Measurements from ENCODE around the gene PSMG2.
A peak's percentile ranks its signal among the peaks of the same experiment; 100 is the strongest.

The PSMG2 gene, protein sequence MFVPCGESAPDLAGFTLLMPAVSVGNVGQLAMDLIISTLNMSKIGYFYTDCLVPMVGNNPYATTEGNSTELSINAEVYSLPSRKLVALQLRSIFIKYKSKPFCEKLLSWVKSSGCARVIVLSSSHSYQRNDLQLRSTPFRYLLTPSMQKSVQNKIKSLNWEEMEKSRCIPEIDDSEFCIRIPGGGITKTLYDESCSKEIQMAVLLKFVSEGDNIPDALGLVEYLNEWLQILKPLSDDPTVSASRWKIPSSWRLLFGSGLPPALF

DNA sequence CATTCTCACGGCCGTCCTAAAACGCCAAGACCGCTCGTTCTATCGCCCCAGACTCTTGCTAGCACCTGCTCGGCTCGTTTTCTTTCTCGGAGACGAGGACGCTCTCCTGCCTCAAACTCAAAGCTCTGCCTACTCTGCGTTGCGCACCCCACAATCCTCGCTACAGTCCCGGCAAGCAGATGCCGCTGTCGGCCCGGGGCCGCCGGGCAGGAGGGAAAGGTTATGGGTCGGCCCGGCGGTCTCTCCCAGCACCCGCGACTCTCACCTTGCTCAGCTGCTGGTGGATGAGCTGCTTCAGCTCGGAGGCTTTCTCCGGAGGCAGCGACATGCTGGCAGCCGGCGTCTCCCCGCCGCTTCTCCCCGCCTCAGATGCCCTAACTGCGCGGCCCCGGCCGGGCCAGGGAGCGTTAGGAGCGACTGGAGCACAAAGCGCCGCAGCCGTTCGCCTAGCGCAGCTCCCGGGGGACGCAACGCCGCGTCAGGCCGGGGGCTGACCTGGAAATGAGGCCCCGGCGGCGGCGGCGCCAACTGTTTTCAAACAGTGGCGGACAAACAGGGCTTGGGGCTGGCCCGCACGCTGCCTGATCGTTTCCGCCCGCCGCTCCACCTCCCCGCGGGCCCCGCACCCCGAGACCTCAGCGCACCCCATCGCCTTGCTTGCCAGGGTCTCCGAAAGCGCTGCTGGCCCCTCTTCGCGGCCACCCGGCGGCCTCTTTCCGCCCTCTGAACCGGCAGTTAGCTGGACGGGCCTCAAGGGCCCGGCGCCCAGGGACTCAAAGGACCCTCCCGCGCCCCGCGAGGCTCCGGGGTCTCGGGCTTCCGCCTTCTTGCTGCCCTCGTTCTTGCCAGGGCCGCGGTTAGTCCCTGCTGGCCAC lies at the start of gene PSMG2, which contains the start of gene CEP76:
PSMG2 (plus strand) TSS at position 822 of the 875 bp plus-strand sequence. CDS start 66 bp downstream, outside the sequence.
CEP76 (minus strand) TSS at position 503 of the 875 bp plus-strand sequence; CDS start at position 328, 175 bp downstream.
- H3K4me3 ChIP-seq (replicated peaks in 1 of 2; ENCODE audit: low read depth in 2 of 2, low read length in 2 of 2), result peak within 1 kb of the TSS; percentile 91 to 95
- TF ChIP-seq, protein P1, sequence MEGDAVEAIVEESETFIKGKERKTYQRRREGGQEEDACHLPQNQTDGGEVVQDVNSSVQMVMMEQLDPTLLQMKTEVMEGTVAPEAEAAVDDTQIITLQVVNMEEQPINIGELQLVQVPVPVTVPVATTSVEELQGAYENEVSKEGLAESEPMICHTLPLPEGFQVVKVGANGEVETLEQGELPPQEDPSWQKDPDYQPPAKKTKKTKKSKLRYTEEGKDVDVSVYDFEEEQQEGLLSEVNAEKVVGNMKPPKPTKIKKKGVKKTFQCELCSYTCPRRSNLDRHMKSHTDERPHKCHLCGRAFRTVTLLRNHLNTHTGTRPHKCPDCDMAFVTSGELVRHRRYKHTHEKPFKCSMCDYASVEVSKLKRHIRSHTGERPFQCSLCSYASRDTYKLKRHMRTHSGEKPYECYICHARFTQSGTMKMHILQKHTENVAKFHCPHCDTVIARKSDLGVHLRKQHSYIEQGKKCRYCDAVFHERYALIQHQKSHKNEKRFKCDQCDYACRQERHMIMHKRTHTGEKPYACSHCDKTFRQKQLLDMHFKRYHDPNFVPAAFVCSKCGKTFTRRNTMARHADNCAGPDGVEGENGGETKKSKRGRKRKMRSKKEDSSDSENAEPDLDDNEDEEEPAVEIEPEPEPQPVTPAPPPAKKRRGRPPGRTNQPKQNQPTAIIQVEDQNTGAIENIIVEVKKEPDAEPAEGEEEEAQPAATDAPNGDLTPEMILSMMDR (IDR thresholded peaks at IDR 0.05; ENCODE audit: low read depth, low read length), result no peak
- DNase-seq (ENCODE audit: low read depth in 2 of 2), result peak; percentile 94 to 95

DNA sequence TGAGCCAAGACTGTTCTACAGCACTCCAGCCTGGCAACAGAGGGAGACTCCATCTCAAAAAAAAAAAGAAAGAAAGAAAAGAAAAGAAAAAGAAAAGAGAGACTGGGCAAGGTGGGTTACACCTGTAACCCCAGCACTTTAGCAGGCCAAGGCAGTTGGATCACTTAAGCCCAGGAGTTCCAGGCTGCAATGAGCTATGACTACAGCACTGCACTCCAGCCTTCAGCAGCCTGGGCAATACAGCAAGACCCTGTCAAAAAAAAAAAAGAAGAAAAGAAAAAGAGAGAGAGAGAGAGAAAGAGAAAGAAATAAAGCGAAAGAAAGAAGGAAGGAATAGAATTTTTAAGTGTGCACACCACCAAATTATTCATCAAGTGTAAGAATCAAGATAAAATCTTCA lies 47.9 kb upstream of the PSMG2 start:
- no peak for DNase-seq (ENCODE audit: low read depth in 2 of 2)
- H3K4me3 ChIP-seq (replicated peaks in 1 of 2; ENCODE audit: low read depth in 2 of 2, low read length in 2 of 2), result no peak overlapping the region
- TF ChIP-seq, protein P1 (IDR thresholded peaks at IDR 0.05; ENCODE audit: low read depth, low read length), result no peak

DNA sequence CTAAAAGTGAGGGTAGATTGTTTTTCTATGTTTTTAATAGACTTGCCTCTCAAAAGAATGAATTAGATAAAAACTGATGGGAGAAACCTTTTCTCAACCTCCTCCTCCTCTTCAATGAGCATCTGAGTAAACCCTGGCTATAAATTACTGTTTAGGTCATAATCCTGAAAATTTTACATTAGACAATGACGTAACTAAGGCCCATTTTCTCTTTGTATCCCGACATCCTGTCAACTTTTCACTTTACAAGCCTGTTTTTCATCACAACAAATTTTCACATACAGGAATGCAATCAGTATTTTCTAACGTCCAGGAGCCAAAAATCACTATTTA lies 46.3 kb upstream of the PSMG2 start:
- peak overlapping the region; percentile 66 to 67 for H3K4me3 ChIP-seq (replicated peaks in 1 of 2; ENCODE audit: low read depth in 2 of 2, low read length in 2 of 2)
- TF ChIP-seq, protein P1 (IDR thresholded peaks at IDR 0.05; ENCODE audit: low read depth, low read length), result no peak
- peak; percentile 32 to 55 for DNase-seq (ENCODE audit: low read depth in 2 of 2)

DNA sequence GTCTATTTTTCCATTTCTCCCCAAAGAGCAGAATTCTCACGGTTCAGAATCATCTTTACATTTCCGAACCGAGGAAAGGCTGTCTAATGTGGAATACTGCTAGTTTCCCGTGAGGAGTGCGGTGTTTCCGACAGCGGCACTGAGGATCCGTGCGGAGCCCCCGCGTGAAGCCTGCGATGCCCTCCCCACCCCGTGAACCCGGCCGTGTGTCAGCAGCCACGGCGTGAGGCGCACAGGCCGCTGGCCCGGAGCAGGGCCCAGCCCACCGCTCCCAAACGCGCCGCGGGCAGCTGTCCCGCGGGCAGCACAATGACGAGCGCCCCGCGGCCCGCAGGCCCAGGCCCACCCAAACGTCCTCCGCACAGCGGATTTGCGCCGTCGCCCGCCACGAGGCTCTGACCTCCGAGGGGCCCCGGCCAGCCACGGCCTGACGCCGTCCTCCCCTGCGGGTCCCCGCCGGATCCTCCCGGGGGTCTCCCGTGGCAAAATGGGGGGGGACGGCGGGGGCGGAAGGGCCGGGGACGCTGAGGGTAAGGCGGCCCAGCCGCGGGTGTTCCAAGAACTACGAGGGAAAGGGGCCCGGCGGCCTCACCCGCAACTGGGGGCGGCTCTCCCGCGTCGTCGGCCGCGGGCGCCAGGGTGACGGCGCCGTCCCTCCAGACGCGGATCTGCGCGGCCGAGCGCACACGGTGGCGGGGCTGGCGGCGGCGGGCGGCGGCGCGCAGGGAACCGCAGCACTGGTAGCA lies 45.7 kb upstream of the PSMG2 start:
- peak; percentile 39 to 55 for DNase-seq (ENCODE audit: low read depth in 2 of 2)
- peak overlapping the region; percentile 66 to 67 for H3K4me3 ChIP-seq (replicated peaks in 1 of 2; ENCODE audit: low read depth in 2 of 2, low read length in 2 of 2)
- TF ChIP-seq, protein P1 (IDR thresholded peaks at IDR 0.05; ENCODE audit: low read depth, low read length), result no peak

DNA sequence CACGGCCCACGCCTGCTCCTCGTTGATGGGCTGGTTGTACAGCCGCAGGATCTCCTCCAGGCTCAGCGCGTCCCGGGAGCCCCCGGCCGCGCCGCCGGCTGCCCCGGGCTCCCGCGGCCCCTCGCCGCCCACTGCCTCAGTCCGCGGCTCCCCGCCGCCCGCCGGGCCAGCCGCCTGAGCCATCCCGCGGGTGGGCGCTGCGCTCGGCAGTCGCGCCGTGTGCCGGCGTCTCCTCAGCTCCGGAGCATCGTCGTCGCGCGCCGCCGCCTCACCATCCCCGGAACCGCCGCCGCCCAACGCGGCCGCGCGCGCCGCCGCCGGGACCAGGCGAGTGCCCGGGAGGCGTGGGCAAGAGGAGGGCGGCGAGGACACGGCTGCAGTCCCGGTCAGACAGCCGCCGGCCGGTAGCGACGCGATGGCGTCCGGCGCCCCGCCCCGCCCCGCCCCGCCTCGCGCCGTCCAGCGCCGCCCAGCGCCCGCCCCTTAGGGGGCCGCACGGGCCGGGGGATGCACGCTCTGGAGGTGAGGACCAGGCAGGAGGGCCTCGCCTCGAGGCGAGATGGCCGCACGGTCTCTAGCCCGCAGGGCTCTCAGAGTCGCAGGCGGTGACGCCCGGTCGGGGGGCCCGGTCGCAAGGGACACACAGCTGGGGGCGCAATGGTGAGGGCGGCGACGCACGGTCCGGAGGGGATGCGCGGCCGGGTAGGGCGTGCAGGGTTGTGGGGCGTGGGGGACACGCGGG lies 45.0 kb upstream of the PSMG2 start, which contains the start of gene SPIRE1:
SPIRE1 (minus strand) TSS at position 424 of the 742 bp plus-strand sequence; CDS start at position 183, 241 bp downstream.
- DNase-seq (ENCODE audit: low read depth in 2 of 2), result peak; percentile 51 to 76
- peak within 1 kb of the TSS; percentile 66 to 67 for H3K4me3 ChIP-seq (replicated peaks in 1 of 2; ENCODE audit: low read depth in 2 of 2, low read length in 2 of 2)
- TF ChIP-seq, protein P1 (IDR thresholded peaks at IDR 0.05; ENCODE audit: low read depth, low read length), result no peak
